Measurements from ENCODE around the gene ITGA6.

- TF ChIP-seq POLR2A (IDR thresholded peaks at IDR 0.05; ENCODE audit: low read length) (no peak), GATA1 (IDR thresholded peaks at IDR 0.05; ENCODE audit: low read depth, low read length) (no peak)
Measured at GRCh38 chr2:172549131-172549530, 121.7 kb downstream of the ITGA6 start.

Measured in erythroblast (primary cell).